Aorta (tissue), 5 donors: ENCODE measurements around the gene HIVEP3. TPM values are rescaled to one million over a fixed set of nuclear protein-coding genes. Genes with fewer than 3 reads are reported as not detected.

Experiments used
- ATAC-seq: fragments of 200-7000 bp; cut with Tn5 transposase; one replicate; pipeline ENCODE4 v1.9.1; 2022; ENCODE audit warnings: moderate library complexity; ENCODE audit not compliant: low FRiP score
- DNase-seq, 2 donors: peaks; one replicate each; pipeline ENCODE4 v3.0.0-alpha.2; 2020
- H3K27ac ChIP-seq, 2 donors: one replicate each; pipeline ENCODE4 v1.5.1; 2013; ENCODE audit warnings: low read length in 2 of 2, mild to moderate bottlenecking in 2 of 2, moderate library complexity in 2 of 2, control low read depth in 1 of 2, inconsistent platforms in 1 of 2, low read depth in 1 of 2
- H3K27me3 ChIP-seq, 2 donors: one replicate each; pipeline ENCODE4 v1.6.1; 2013; ENCODE audit warnings: control low read depth in 1 of 2, low read length in 1 of 2, mild to moderate bottlenecking in 1 of 2, moderate library complexity in 1 of 2; ENCODE audit not compliant: insufficient read depth in 2 of 2, control insufficient read depth in 1 of 2
- H3K36me3 ChIP-seq, 2 donors: one replicate each; pipeline ENCODE4 v1.6.1; 2013; ENCODE audit warnings: control low read depth in 1 of 2, low read length in 1 of 2, mild to moderate bottlenecking in 1 of 2; ENCODE audit not compliant: insufficient read depth in 2 of 2, control insufficient read depth in 1 of 2
- H3K4me1 ChIP-seq, 2 donors: one replicate each; pipeline ENCODE4 v1.6.1; 2013; ENCODE audit warnings: low read length in 2 of 2, control low read depth in 1 of 2, mild to moderate bottlenecking in 1 of 2, moderate library complexity in 1 of 2; ENCODE audit not compliant: insufficient read depth in 2 of 2, control insufficient read depth in 1 of 2
- H3K4me3 ChIP-seq, 2 donors: one replicate each; pipeline ENCODE4 v1.5.1; 2013; ENCODE audit warnings: low read length in 2 of 2, control low read depth in 1 of 2, mild to moderate bottlenecking in 1 of 2
- H3K9me3 ChIP-seq: one replicate; pipeline ENCODE4 v1.6.1; 2013; ENCODE audit warnings: mild to moderate bottlenecking, low read length; ENCODE audit not compliant: control insufficient read depth
- WGBS, 2 donors: extraction: QIAGEN DNeasy Blood & Tissue Kit; methylation state at CpG; one replicate each; pipeline ENCODE4 v1.1.7; 2013; 5-methylcytosine and 5-hydroxymethylcytosine counted together
- intact Hi-C, 2 donors: fragments of 100-400 bp; cut with DNase I; formaldehyde crosslinking; loops; one replicate each; pipeline versions ENCODE4 v1.14.2 to v1.15.0; 2022
- polyA plus RNA-seq, 2 donors: library from polyadenylated mRNA; stranded (reverse); fragments of 200-250 nt; gene quantifications; one replicate each; pipeline ENCODE4 v1.2.3, GENCODE V29; 2013
- total RNA-seq, 2 donors: library from RNA; stranded (reverse); fragmentation: NEBNext Ultra II Directional; extraction: Animal tissue kit (Norgen Biotek cat#: 25700); gene quantifications; one replicate each; pipeline ENCODE4 v1.2.1, GENCODE V29; 2021
- donor health status: healthy with polysubstance abuse.
- donor health status: Bipolar disorder and iron deficiency.
- donor health status: DM: no; HTN: no; CAD: no.
- donor health status: DM: no; HTN: no; CAD: no.
- donor health status: DM: yes; HTN: yes; CAD: no.

HIVEP3 gene
- total and polyA plus RNA-seq, 4 donors = 1.6 to 6.3 (median 4.0) TPM

DNA sequence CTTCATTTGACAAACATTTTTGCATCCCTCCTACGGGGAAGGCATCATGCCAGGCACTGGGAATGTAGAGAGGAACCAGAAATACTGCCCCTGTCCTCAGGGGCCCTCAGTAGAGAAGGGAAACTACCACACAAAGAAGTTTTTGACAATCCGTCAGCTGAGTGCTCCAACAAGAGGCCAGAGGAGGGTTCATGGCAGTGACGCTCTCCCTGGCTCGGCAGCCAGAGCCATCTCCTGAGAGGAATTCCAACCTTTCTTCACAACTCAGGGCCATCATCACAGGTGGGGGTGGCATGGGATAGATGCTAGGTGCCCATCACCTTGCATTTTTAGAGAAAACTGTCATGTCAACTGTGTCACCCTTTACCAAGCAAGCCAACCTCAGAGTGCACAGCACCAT lies 154.1 kb downstream of the HIVEP3 start:
- H3K4me3 ChIP-seq = no peak overlapping the region
- WGBS, 2 donors = 66 to 82% methylated on average over 4 of the region's 4 CpGs
- H3K27ac ChIP-seq = no peak overlapping the region

DNA sequence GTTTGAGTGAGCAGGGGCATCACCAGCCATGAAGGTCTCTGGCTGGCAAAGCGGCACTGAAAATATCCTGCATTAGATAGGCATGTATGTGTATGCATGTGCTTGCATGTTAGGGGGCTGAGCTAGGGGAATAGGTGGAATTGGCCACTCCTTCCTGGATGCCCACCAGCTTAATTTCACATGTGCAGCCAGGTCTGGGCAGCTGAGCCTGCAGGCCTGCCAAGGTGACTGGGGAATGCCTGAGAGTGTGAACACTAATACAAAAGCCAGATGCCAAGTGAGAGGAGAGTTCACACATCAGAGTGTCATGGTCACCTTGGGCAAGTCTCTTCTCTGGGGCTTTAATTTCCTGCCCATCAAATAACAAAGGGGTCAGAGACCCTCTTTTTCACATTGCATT lies 155.9 kb downstream of the HIVEP3 start:
- 94 to 98% methylated on average over 1 of the region's 1 CpG for WGBS, 2 donors
- intact Hi-C loops = no loop called here
- no peaks in the 10 kb centered on the region for H3K27me3 ChIP-seq
- no peak for ATAC-seq
- H3K27ac ChIP-seq = no peak overlapping the region
- peaks cover 1% of the 10 kb centered on the region for H3K9me3 ChIP-seq
- no peak for DNase-seq
- no peaks in the 10 kb centered on the region for H3K36me3 ChIP-seq
- no peaks in the 10 kb centered on the region for H3K4me1 ChIP-seq
- no peak overlapping the region for H3K4me3 ChIP-seq

More for the DNA sequence above, 154.1 kb downstream of the HIVEP3 start:
- Histone ChIP-seq H3K36me3 (no peaks in the 10 kb centered on the region), H3K27me3 (no peaks in the 10 kb centered on the region), H3K9me3 (peaks cover 1% of the 10 kb centered on the region), H3K4me1 (no peaks in the 10 kb centered on the region)
- intact Hi-C loops = no loop called here
- no peak for DNase-seq
- ATAC-seq = no peak

DNA sequence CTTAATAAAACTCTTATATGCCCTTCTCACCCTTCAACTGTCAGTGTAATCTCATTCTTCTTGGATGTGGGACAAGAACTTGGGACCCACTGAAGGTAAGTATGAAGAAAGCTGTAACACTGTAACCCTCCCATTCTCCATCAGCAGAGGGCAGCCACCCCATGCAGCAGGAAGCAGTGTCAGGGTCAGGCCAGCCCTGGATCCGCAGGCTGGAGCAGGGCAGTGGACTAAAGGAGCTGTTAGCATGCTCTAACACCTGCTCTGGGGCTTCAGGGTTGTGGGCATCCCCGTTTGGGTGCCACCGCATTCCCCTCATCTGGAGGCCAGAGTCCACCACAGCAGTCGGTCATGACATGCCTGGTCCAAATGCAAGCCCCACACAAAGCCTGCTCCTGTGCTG lies 156.5 kb downstream of the HIVEP3 start:
- no peak overlapping the region for H3K27ac ChIP-seq
- DNase-seq (no peak), ATAC-seq (no peak)
- intact Hi-C loops = no loop called here
- peaks cover 1% of the 10 kb centered on the region for H3K9me3 ChIP-seq
- no peaks in the 10 kb centered on the region for H3K4me1 ChIP-seq
- no peaks in the 10 kb centered on the region for H3K27me3 ChIP-seq
- no peak overlapping the region for H3K4me3 ChIP-seq
- H3K36me3 ChIP-seq = no peaks in the 10 kb centered on the region
- WGBS, 2 donors = 71 to 75% methylated on average over 4 of the region's 4 CpGs

DNA sequence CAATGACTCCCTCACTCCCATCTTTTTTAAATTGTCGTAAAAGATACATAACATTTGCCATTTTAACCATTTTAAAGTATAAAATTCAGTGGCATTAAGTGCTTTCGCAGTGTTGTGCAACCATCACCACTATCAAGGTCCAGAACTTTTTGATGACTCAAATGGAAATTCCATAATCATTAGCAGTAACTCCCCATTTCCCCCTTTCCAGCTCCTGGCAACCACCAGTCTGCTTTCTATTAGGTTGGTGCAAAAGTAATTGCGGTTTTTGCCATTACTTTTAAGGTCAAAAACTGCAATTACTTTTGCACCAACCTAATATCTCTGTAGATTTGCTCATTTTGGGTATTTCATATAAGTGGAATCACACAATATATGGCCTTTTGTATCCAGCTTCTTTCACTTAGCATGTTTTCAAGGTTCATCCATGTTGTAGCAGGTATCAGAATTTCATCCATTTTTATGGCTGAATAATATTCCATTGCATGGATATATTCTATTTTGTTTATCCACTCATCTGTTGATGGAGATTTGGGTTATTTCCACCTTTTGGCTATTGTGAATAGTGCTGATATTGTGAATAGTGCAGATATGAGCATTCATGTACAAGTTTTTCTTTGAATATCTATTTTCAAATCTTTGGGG lies 159.7 kb downstream of the HIVEP3 start:
- ATAC-seq = no peak
- 91 to 94% methylated on average over 3 of the region's 3 CpGs for whole genome bisulfite sequencing, 2 donors
- intact Hi-C loops = no loop called here
- DNase-seq = no peak
- Histone ChIP-seq H3K9me3 (peaks cover 1% of the 10 kb centered on the region), H3K4me3 (no peak overlapping the region), H3K4me1 (no peaks in the 10 kb centered on the region), H3K27ac (no peak overlapping the region), H3K36me3 (no peaks in the 10 kb centered on the region), H3K27me3 (no peaks in the 10 kb centered on the region)

DNA sequence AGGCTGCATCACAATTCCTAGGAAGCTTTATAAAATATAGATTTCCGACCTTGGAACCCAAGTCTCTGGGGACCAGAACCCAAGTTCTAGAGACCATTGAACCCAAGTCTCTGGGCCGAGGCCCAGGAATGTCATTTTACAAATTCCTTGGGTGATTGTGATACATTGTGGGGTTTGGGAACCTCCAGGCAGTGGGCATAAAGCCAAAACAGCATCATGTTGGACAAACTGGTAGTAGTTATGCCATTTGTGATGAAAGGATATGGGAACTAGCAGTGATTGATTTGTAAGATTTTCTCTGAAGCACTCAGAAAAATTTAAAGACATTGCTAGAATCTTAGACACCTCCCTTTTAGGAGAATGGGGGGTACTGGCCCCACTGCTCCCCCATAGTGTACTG lies 160.2 kb downstream of the HIVEP3 start:
- Histone ChIP-seq H3K4me3 (no peak overlapping the region), H3K4me1 (no peaks in the 10 kb centered on the region), H3K36me3 (no peaks in the 10 kb centered on the region), H3K27me3 (no peaks in the 10 kb centered on the region), H3K9me3 (peaks cover 1% of the 10 kb centered on the region), H3K27ac (no peak overlapping the region)
- intact Hi-C loops = no loop called here
- no peak for ATAC-seq
- DNase-seq = no peak
- WGBS, 2 donors = 78 to 84% methylated on average over 2 of the region's 2 CpGs

DNA sequence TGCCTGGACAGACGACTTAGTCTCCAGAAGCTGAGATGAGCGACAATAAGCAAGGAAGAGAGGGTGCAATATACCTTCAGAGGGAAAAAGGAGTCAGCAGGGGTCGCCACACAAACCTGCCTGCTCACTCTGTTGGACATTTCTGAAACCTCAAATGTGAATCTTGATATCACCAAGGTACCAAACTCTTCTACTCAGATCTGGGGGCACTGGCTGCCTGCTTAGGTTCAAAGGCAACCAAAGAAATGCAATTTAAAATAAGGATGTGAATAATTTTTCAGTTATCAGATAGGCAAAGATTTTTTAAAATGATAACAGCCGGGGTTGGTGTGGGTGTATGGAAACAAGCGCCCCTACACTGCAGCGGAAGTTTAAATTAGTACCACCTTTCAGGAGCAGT lies 164.2 kb downstream of the HIVEP3 start:
- Histone ChIP-seq H3K4me3 (no peak overlapping the region), H3K36me3 (no peaks in the 10 kb centered on the region), H3K4me1 (no peaks in the 10 kb centered on the region), H3K9me3 (no peaks in the 10 kb centered on the region), H3K27me3 (no peaks in the 10 kb centered on the region), H3K27ac (no peak overlapping the region)
- WGBS, 2 donors = 64 to 75% methylated on average over 6 of the region's 6 CpGs
- DNase-seq (no peak), ATAC-seq (no peak)
- intact Hi-C loops = no loop called here

DNA sequence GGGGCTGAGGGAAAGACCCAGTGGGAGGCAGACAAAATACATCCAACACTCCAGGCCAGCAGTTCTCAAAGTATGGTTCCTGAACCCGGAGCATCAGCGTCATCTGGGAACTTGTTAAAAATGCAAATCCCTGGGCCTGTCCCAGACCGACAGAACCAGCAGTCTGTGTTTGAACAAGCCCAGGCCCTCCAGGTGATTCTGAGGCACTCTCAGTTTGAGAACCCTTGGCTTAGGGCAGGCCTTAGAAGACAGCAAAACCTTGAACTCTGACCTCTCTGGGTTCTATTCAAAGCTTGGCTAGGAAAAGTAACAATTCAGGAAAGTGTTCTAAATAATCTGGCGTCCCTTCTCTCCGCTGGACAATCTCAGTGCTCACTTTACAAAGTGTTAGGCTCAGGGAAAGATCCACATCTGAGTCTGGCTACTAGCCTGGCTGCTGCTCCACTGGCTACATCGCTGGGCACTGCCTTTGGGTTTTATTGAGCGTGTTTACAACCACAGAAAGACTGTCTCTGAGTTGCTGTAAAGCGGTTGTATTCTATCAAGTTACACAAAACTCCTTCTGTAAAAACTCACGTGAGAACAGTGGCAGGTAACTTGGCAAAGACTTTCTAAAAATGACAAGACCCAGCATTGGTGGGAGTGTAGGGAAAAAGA lies 166.1 kb downstream of the HIVEP3 start:
- H3K27me3 ChIP-seq = no peaks in the 10 kb centered on the region
- H3K9me3 ChIP-seq = no peaks in the 10 kb centered on the region
- no peaks in the 10 kb centered on the region for H3K4me1 ChIP-seq
- intact Hi-C loops = no loop called here
- no peak overlapping the region for H3K27ac ChIP-seq
- H3K36me3 ChIP-seq = no peaks in the 10 kb centered on the region
- DNase-seq (no peak), ATAC-seq (no peak)
- H3K4me3 ChIP-seq = no peak overlapping the region
- WGBS, 2 donors = 92 to 93% methylated on average over 9 of the region's 9 CpGs

DNA sequence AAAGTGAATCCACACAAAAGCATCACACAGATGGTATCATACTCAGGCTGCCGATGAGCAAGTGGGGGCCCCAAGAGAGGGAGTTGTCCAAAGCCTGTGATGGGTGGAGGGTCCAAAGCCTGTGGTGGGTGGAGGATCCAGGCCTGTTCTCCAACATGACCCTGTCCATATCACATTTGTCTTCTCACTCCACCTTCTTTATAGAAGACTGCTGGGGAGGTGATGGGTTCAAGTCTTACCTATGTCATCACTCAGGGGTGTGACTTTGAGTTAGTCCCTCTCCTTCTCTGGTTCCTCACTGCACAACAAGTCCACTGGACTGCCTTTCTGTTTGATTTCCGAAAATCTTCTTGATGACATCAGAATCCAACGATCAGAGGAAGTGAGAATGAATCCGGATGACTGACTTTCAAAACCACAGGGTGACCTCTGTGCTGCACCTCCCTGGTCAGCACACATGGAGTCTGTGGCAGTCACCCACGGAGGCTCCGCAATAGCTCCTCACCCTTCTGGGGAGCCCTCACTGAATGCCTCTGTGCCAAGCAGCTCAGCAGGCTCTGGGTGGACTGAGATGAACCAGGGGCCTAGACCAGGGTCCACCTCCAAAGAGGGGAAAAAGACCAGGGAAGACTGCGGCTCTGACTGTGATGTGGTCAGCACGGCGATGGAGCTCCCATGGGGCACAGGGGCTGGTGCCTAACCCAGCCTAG lies 166.8 kb downstream of the HIVEP3 start:
- Histone ChIP-seq H3K27me3 (no peaks in the 10 kb centered on the region), H3K27ac (no peak overlapping the region), H3K9me3 (no peaks in the 10 kb centered on the region), H3K4me3 (no peak overlapping the region), H3K36me3 (no peaks in the 10 kb centered on the region), H3K4me1 (no peaks in the 10 kb centered on the region)
- 92 to 93% methylated on average over 9 of the region's 9 CpGs for WGBS, 2 donors
- ATAC-seq (peak; percentile 54), DNase-seq (peak in 1 of 2 donors; percentile 67)
- intact Hi-C loops = no loop called here
